Tibial artery (tissue), 4 donors: Measurements from ENCODE around the gene LEAP2.

Experiments used
- DNase-seq, 2 donors: peaks; one replicate each; pipeline ENCODE4 v3.0.0-alpha.2; 2019
- H3K27ac ChIP-seq, 2 donors: fragments of 200-600 bp; sonication (generic) in 1 of 2; 1 replicate in 1 of 2; 2 replicates in 1 of 2; pipeline ENCODE4 v1.5.1; 2018 to 2019; ENCODE audit warnings: mild to moderate bottlenecking in 1 of 2
- H3K27me3 ChIP-seq, 2 donors: fragments of 200-600 bp; sonication (generic) in 1 of 2; one replicate each; pipeline versions ENCODE4 v1.5.1 to v1.6.0; 2016 to 2019
- H3K36me3 ChIP-seq, 3 donors: fragments of 200-600 bp; sonication (generic) in 2 of 3; one replicate each; pipeline ENCODE4 v1.5.1; 2016 to 2019; ENCODE audit warnings: mild to moderate bottlenecking in 2 of 3
- H3K4me1 ChIP-seq, 4 donors: fragments of 200-600 bp; sonication (generic) in 2 of 4; 1 replicate in 3 of 4; 2 replicates in 1 of 4; pipeline ENCODE4 v1.5.1; 2016 to 2019
- H3K4me3 ChIP-seq, 2 donors: fragments of 200-600 bp; sonication (generic) in 1 of 2; 1 replicate in 1 of 2; 2 replicates in 1 of 2; pipeline ENCODE4 v1.5.1; 2018 to 2019; ENCODE audit warnings: mild to moderate bottlenecking in 2 of 2
- H3K9me3 ChIP-seq, 3 donors: fragments of 200-600 bp; sonication (generic) in 1 of 3; one replicate each; pipeline ENCODE4 v1.5.1; 2016 to 2019
- CTCF ChIP-seq, 2 experiments: fragments of 200-600 bp in 1 of 2; fragments of 450-650 bp in 1 of 2; IDR thresholded peaks; one replicate each; pipeline ENCODE4 v1.5.1; 2017 to 2019; ENCODE audit warnings: antibody characterized with exemption in 2 of 2, mild to moderate bottlenecking in 1 of 2, moderate library complexity in 1 of 2
- intact Hi-C: fragments of 100-400 bp; cut with DNase I; formaldehyde crosslinking; loops from one replicate; pipeline ENCODE4 v1.15.0; 2023; ENCODE audit warnings: low total_unique reads

Gene LEAP2

DNA sequence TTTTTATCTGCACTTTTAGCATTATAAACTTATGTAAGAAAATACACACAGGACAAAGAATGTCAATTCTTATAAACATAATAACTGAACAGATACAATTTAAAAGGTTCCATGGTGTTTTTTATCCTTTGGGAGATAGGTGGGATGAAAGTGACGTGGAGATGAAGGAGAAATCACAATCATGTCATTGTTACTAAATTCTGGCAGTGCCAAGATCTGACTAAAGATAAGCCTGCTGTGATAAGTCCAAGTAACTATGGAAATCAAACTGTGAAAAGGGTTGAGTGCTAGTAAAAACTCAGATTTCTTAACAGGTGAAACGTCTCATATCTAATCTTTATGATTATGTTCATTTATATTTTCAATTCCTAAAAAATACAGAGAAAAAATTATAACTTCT lies 11.1 kb downstream of the LEAP2 start:
- no peak for DNase-seq
- Histone ChIP-seq H3K27ac (no peak overlapping the region), H3K36me3 (peaks cover 78 to 93% (median 80%) of the 10 kb centered on the region in 3 donors), H3K9me3 (no peaks in the 10 kb centered on the region), H3K27me3 (no peaks in the 10 kb centered on the region), H3K4me1 (no peaks in the 10 kb centered on the region), H3K4me3 (no peak overlapping the region)
- intact Hi-C loops, result no loop called here
- no peak for TF ChIP-seq CTCF (IDR thresholded peaks at IDR 0.05)

DNA sequence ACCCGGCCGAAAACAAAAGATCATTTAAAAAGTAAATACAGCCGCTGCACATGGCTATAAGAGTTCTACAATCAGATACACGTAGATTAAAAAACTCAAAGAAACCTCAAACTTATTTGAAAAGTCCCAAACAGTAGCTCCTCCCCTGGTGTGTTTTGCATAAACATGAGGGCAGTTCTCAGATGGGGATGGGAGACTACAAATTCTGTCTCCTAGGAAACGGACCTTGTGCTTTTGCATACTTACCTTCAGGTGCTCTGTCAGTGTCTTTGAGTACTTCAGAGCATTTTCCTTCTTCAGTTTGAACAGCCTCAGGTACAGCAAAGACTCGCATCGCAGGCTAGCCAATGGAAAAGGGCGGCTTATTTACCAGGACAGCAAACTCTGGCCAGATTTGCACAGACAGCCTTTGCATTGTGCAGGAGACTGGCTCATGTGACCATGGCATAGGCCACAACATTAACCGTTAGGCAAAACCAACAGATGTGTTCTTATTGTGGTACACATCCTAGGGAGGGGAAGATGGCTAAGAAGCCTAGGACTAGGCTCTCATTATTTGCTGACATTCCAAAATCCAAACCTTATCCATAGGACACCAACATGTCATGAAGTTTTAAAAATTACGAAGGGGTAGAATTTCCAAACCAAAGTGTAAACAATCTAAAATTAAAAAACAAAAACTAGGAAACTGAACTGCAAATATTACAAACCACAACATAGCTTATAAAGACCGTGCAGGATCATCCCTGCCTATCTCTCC lies 12.8 kb downstream of the LEAP2 start:
- Histone ChIP-seq H3K27ac (no peak overlapping the region), H3K9me3 (no peaks in the 10 kb centered on the region), H3K4me3 (no peak overlapping the region), H3K4me1 (no peaks in the 10 kb centered on the region), H3K27me3 (no peaks in the 10 kb centered on the region), H3K36me3 (peaks cover 63 to 93% (median 78%) of the 10 kb centered on the region in 3 donors)
- DNase-seq, result no peak
- intact Hi-C loops, result no loop called here
- no peak for TF ChIP-seq CTCF (IDR thresholded peaks at IDR 0.05)

- Histone ChIP-seq H3K9me3 (no peaks in the 10 kb centered on the region), H3K36me3 (peaks cover 65 to 91% (median 80%) of the 10 kb centered on the region in 3 donors), H3K27me3 (no peaks in the 10 kb centered on the region), H3K4me3 (no peak overlapping the region), H3K4me1 (no peaks in the 10 kb centered on the region), H3K27ac (no peak overlapping the region)
- no peak for DNase-seq
- intact Hi-C loops, result no loop called here
- no peak for TF ChIP-seq CTCF (IDR thresholded peaks at IDR 0.05)
These were observed 13.8 kb downstream of the LEAP2 start for GRCh38 chr5:132887283-132887682.

GRCh38 chr5:132889501-132889900 lies 16.0 kb downstream of the LEAP2 start:
- intact Hi-C loops, result no loop called here
- DNase-seq, result no peak
- H3K27me3 ChIP-seq, result no peaks in the 10 kb centered on the region
- peaks cover 71 to 94% (median 93%) of the 10 kb centered on the region in 3 donors for H3K36me3 ChIP-seq
- peaks cover 0 to 3% (median under 1%) of the 10 kb centered on the region in 4 donors for H3K4me1 ChIP-seq
- H3K9me3 ChIP-seq, result no peaks in the 10 kb centered on the region
- no peak for TF ChIP-seq CTCF (IDR thresholded peaks at IDR 0.05)
- no peak overlapping the region for H3K27ac ChIP-seq
- no peak overlapping the region for H3K4me3 ChIP-seq

- Histone ChIP-seq H3K9me3 (no peaks in the 10 kb centered on the region), H3K36me3 (peaks cover 74 to 97% (median 94%) of the 10 kb centered on the region in 3 donors), H3K27ac (no peak overlapping the region), H3K27me3 (no peaks in the 10 kb centered on the region), H3K4me3 (no peak overlapping the region), H3K4me1 (peaks cover 0 to 13% (median 3%) of the 10 kb centered on the region in 4 donors)
- TF ChIP-seq CTCF (IDR thresholded peaks at IDR 0.05), result no peak
- intact Hi-C loops, result no loop called here
- DNase-seq, result no peak
These were observed 17.3 kb downstream of the LEAP2 start for GRCh38 chr5:132890817-132891216.
